NCI-H345 treated with DMSO at 0.1 percent for 48 hours (cell line): ENCODE results near the gene PGPEP1.

Experiments used
- DNase-seq: peaks from one replicate; lab custom pipeline; 2025; ENCODE audit not compliant: unreplicated experiment; lab: John Stamatoyannopoulos, UW

The PGPEP1 gene

GRCh38 chr19:18340190-18340989, at the start of gene PGPEP1:
PGPEP1 (plus strand) TSS chr19:18340598; CDS start chr19:18340682, 84 bp downstream.
- peak; percentile 28 for DNase-seq

- DNase-seq, result no peak
Measured at GRCh38 chr19:18291019-18291524, 49.3 kb upstream of the PGPEP1 start.

- no peak for DNase-seq
Measured at GRCh38 chr19:18291590-18292461, 48.6 kb upstream of the PGPEP1 start.

- no peak for DNase-seq
Measured at GRCh38 chr19:18292462-18292809, 48.0 kb upstream of the PGPEP1 start.

GRCh38 chr19:18292810-18293641, 47.4 kb upstream of the PGPEP1 start:
- DNase-seq, result no peak

GRCh38 chr19:18293642-18294466, 46.5 kb upstream of the PGPEP1 start:
- DNase-seq, result no peak

- DNase-seq, result no peak
Measured at GRCh38 chr19:18294467-18294864, 45.9 kb upstream of the PGPEP1 start.

GRCh38 chr19:18295034-18295451, 45.4 kb upstream of the PGPEP1 start:
- DNase-seq, result no peak

- no peak for DNase-seq
Measured at GRCh38 chr19:18297308-18297707, 43.1 kb upstream of the PGPEP1 start.

GRCh38 chr19:18298601-18299000, 41.8 kb upstream of the PGPEP1 start:
- no peak for DNase-seq

- no peak for DNase-seq
Measured at GRCh38 chr19:18299654-18300053, 40.7 kb upstream of the PGPEP1 start.

- no peak for DNase-seq
Measured at GRCh38 chr19:18300930-18301717, 39.3 kb upstream of the PGPEP1 start.

GRCh38 chr19:18301718-18302111, 38.7 kb upstream of the PGPEP1 start:
- DNase-seq, result no peak

- no peak for DNase-seq
Measured at GRCh38 chr19:18304208-18304457, 36.3 kb upstream of the PGPEP1 start.

- DNase-seq, result no peak
Measured at GRCh38 chr19:18304458-18305310, 35.7 kb upstream of the PGPEP1 start.

GRCh38 chr19:18306209-18306887, 34.0 kb upstream of the PGPEP1 start:
- DNase-seq, result no peak

GRCh38 chr19:18306888-18307260, 33.5 kb upstream of the PGPEP1 start:
- no peak for DNase-seq

- no peak for DNase-seq
Measured at GRCh38 chr19:18307271-18307681, 33.1 kb upstream of the PGPEP1 start.
